OCI-LY3 (cell line): ENCODE measurements around the gene C8G.

ENCODE experiments used
- EZH2phosphoT487 ChIP-seq: fragments of 200-600 bp; shearing (Covaris generic); IDR thresholded peaks from 2 replicates; pipeline ENCODE4 v1.6.1; 2018; ENCODE audit warnings: antibody characterized with exemption, mixed run types, low read depth
- TF ChIP-seq, protein P1 (sequence below): fragments of 200-600, 300-600 bp; sonication (generic); IDR thresholded peaks from 2 replicates; pipeline ENCODE4 v1.5.1; 2014; ENCODE audit warnings: antibody characterized with exemption, low read length, low read depth

DNA sequence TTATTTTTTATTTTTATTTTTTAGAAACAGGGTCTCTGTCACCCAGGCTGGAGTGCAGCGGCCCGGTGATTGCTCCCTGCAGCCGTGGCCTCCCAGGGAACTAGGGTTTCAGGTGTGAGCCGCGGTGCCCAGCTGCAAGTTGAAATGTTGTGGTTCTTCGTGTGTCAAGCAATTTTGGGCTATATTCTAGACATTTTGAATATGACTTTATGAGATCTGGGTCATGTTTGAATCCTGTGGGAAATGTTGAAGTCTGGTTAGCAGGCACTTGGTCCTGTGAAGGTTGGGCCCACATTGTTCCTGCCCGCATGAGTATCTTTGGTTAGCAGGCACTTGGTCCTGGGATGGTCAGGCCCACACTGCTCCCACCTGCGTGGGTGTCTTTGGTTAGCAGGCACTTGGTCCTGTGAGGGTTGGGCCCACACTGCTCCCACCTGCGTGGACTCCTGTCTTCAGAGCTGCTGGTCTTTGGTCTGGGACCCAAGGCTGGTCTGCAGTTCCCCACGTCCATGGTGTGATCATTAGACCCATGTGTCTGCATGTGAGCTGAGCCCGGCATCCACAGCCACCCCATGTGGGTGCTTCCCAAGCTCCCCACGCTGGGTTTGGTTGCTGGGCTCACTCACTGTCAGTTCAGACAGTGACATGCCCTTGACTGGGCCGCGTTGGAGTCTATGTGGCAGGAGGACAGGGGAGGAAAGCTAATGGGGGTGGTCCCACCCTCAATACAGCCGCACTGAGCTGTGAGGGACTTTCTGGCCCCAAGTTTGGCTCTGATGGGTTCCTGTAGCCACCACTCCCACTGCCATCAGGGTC is 7.6 kb upstream of the C8G start:
- TF ChIP-seq, protein P1, sequence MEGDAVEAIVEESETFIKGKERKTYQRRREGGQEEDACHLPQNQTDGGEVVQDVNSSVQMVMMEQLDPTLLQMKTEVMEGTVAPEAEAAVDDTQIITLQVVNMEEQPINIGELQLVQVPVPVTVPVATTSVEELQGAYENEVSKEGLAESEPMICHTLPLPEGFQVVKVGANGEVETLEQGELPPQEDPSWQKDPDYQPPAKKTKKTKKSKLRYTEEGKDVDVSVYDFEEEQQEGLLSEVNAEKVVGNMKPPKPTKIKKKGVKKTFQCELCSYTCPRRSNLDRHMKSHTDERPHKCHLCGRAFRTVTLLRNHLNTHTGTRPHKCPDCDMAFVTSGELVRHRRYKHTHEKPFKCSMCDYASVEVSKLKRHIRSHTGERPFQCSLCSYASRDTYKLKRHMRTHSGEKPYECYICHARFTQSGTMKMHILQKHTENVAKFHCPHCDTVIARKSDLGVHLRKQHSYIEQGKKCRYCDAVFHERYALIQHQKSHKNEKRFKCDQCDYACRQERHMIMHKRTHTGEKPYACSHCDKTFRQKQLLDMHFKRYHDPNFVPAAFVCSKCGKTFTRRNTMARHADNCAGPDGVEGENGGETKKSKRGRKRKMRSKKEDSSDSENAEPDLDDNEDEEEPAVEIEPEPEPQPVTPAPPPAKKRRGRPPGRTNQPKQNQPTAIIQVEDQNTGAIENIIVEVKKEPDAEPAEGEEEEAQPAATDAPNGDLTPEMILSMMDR, result no peak
- TF ChIP-seq EZH2phosphoT487, result no peak
